ENCODE results near the gene NLRP1. TPM values are rescaled to one million over a fixed set of nuclear protein-coding genes. Genes with fewer than 3 reads are reported as not detected.

The NLRP1 gene
- total RNA-seq, 2 donors from 2014 or later: 11.4 to 16.5 TPM

DNA sequence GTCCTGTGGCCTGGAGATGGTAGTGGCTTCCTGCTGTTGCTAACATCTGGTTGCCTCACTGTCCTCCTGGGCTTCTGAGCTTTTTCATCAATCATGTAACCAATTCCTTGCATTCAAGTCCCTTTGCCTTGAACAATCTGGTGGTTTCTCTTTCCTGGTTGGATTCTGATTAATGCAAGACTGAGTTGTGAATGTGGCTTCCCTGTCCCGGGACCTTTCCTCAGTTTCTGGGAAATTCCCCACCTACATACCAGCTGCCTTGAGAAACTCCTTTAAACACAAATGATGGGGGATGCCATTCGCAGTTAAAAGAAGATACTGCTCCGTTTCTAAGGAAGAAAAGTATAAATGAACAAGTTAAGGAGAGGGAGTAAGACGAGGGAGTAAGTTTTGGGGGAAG is 39.9 kb upstream of the NLRP1 start:
- no peaks in the 10 kb centered on the region for H3K27me3 ChIP-seq
- no peak overlapping the region for H3K4me3 ChIP-seq
- no peaks in the 10 kb centered on the region for H3K9me3 ChIP-seq
- DNase-seq (ENCODE audit: low spot score): no peak
- H3K4me1 ChIP-seq: no peaks in the 10 kb centered on the region
- no peaks in the 10 kb centered on the region for H3K36me3 ChIP-seq
- no peak overlapping the region for H3K27ac ChIP-seq
- TF ChIP-seq, protein P1, sequence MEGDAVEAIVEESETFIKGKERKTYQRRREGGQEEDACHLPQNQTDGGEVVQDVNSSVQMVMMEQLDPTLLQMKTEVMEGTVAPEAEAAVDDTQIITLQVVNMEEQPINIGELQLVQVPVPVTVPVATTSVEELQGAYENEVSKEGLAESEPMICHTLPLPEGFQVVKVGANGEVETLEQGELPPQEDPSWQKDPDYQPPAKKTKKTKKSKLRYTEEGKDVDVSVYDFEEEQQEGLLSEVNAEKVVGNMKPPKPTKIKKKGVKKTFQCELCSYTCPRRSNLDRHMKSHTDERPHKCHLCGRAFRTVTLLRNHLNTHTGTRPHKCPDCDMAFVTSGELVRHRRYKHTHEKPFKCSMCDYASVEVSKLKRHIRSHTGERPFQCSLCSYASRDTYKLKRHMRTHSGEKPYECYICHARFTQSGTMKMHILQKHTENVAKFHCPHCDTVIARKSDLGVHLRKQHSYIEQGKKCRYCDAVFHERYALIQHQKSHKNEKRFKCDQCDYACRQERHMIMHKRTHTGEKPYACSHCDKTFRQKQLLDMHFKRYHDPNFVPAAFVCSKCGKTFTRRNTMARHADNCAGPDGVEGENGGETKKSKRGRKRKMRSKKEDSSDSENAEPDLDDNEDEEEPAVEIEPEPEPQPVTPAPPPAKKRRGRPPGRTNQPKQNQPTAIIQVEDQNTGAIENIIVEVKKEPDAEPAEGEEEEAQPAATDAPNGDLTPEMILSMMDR (IDR thresholded peaks at IDR 0.05): no peak

DNA sequence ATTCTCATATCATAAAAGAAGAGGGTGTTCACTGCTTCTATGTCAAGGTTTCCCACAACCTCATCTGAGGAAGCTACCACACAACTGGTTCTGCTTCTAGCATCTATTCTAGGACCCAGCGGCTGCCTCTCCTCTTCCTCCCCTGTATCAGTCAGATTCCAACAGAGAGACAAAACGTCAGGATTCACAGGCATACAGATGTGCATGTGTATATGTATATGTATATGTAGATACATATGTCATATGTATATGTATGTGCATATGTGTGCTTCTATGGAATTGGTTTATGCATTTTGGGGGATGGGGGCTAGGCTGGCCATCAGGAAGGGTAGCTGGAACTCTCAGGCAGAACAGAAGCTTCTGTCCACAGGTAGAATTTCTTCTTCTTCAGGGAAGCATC is 37.4 kb upstream of the NLRP1 start:
- H3K27ac ChIP-seq: no peak overlapping the region
- H3K27me3 ChIP-seq: no peaks in the 10 kb centered on the region
- H3K4me3 ChIP-seq: no peak overlapping the region
- TF ChIP-seq, protein P1 (IDR thresholded peaks at IDR 0.05): no peak
- no peaks in the 10 kb centered on the region for H3K36me3 ChIP-seq
- no peak for DNase-seq (ENCODE audit: low spot score)
- no peaks in the 10 kb centered on the region for H3K4me1 ChIP-seq
- no peaks in the 10 kb centered on the region for H3K9me3 ChIP-seq

DNA sequence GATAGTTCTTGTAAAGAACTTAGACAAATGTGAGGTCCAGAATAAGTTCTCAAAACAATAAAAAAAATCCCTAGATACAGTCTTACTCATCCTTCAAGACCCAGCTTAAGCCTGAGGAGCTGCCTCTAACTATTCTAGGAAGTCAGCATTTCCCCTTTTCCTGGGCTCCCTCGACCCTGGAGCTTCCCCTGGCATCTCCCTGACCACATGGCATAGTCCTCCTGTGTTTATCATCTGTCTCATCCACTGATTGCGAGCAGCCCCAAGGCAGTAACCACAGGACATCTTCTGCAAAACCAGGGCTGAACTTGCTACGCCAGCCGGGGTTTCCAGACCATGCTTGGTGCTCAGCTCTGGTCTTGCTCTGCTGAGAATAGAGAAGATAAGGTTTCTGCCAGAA is 36.7 kb upstream of the NLRP1 start:
- no peaks in the 10 kb centered on the region for H3K36me3 ChIP-seq

DNA sequence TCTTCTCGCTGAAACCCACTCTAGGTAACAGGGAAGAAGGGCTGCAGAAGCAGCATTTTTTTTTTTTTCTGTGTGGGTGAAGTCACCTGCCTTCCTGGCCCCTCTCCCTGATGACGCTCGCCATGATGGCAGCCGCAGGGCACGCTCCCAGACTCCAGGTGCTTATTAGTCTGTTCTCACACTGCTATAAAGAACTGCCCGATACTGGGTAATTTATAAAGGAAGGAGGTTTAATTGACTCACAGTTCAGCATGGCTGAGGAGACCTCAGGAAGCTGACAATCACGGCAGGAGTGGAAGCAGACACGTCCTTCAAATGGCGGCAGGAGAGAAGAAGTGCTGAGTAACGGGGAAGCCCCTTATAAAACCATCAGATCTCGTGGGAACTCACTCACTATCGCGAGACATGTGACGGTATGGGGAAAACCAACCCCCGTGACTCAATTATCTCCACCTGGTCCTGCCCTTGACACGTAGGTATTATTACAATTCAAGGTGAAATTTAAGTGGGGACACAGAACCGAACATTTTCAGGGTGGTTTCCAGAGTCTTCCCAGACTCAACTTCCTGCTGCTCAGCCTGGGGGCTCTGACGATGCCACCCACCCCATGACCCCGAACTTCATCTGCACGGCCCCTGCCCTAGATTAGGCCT is 34.9 kb upstream of the NLRP1 start:
- DNase-seq (ENCODE audit: low spot score): no peak
- H3K4me3 ChIP-seq: no peak overlapping the region
- no peak overlapping the region for H3K27ac ChIP-seq
- no peaks in the 10 kb centered on the region for H3K9me3 ChIP-seq
- TF ChIP-seq, protein P1 (IDR thresholded peaks at IDR 0.05): no peak
- no peaks in the 10 kb centered on the region for H3K4me1 ChIP-seq
- H3K36me3 ChIP-seq: no peaks in the 10 kb centered on the region
- H3K27me3 ChIP-seq: no peaks in the 10 kb centered on the region

More for the DNA sequence above, 36.7 kb upstream of the NLRP1 start:
- no peak for DNase-seq (ENCODE audit: low spot score)
- no peak overlapping the region for H3K4me3 ChIP-seq
- no peak overlapping the region for H3K27ac ChIP-seq
- no peaks in the 10 kb centered on the region for H3K9me3 ChIP-seq
- TF ChIP-seq, protein P1 (IDR thresholded peaks at IDR 0.05): no peak
- H3K27me3 ChIP-seq: no peaks in the 10 kb centered on the region
- no peaks in the 10 kb centered on the region for H3K4me1 ChIP-seq

DNA sequence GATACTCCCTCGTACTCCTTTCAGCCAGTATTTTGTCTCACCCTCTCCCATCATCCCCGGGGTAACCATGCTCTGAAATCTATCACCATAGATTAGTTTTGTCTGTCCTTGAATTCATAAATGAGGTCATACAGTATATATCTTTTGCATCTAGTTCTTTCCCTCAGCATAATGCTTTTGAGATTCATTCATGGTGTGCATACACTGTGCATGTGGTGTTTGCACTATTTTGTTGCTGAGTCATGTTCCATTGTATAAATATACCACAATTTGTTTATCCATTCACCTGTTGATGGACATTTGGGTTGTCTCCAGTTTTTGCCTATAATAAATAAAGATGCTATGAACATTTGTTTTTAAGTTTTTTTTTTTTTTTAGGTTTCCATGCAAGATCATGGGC is 34.2 kb upstream of the NLRP1 start:
- no peak for DNase-seq (ENCODE audit: low spot score)
- Histone ChIP-seq H3K9me3 (no peaks in the 10 kb centered on the region), H3K27ac (no peak overlapping the region), H3K4me1 (no peaks in the 10 kb centered on the region), H3K27me3 (no peaks in the 10 kb centered on the region), H3K4me3 (no peak overlapping the region), H3K36me3 (no peaks in the 10 kb centered on the region)
- TF ChIP-seq, protein P1 (IDR thresholded peaks at IDR 0.05): no peak

DNA sequence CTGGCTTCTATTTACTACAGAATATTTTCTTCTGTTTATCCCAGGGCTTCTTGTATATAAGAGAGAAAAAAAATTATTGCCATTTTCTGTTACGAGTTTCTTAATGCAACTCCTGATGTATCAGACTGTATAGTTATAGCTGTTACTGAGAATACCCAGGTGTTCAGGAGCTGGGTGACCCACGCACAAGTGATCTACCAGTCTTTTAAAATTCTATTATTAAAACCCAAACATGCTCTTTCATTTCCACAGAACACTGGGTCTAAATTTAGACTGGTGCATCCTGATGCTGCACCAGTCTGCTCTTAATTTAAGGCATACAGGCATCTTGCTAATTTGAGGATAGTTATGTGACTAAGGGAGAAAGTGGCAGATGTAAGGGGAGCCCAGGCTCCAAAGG is 31.2 kb upstream of the NLRP1 start:
- no peaks in the 10 kb centered on the region for H3K27me3 ChIP-seq
- no peaks in the 10 kb centered on the region for H3K36me3 ChIP-seq
- H3K27ac ChIP-seq: no peak overlapping the region
- no peak for DNase-seq (ENCODE audit: low spot score)
- H3K9me3 ChIP-seq: no peaks in the 10 kb centered on the region
- no peaks in the 10 kb centered on the region for H3K4me1 ChIP-seq
- H3K4me3 ChIP-seq: no peak overlapping the region
- TF ChIP-seq, protein P1 (IDR thresholded peaks at IDR 0.05): no peak

Data from right atrium auricular region (tissue), 2 donors.